Activated effector memory CD4-positive, alpha-beta T cell treated with Interleukin-2 at 50 U/mL for 16 hours (primary cell): ENCODE measurements around the gene CHI3L2.
A peak's percentile ranks its signal among the peaks of the same experiment; 100 is the strongest.
"Not testable (repeated sequence)": the region's sequence is repeated elsewhere in the genome, so short reads cannot be mapped to it uniquely, and the experiment has no call there.

Experiments
- DNase-seq: peaks from one replicate; pipeline ENCODE4 v3.0.0-alpha.2; 2020

The CHI3L2 gene

DNA sequence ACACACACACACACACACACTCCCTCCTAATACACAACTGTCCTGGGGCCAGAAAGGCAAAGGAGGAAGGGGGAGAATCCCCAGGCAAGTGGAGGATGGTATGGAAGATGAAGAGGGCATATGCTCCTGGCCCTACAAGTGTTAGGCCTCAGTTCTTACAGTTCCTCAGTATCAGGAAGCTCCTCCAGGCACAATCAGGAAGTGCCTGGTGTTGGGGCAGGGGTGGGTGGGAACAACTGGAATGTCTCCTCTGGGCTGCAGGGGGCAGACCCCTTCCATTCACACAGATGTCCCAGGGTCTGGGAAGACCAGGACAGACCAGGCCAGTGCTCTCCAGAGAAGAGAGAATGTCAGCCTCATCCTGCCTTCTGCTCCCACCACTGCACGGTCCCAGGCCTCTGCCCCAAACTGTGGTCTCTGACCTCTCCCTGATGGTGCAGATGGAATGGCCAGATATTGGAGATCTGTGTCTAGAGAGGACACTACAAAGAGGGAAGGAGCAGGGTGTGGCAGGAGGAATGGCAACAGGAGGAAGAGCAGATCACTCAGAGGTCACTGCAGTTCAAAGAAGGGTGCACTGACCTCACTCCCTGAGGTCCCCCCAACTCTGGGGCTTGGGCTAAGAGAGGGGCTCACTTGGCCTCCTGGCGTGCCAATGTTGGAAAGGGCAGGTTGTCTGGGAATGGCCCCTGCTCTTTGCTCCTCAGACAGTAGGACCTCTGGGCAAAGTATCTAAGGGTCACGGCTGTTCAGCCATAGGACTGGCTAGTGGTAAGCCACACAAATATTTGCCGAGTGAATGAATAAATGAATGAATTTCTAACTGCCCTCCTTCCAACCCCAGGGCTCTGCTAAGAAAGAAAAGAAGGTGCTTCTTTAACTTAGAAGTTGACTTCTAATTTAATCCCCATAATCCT lies 24.5 kb upstream of the CHI3L2 start:
- no peak for DNase-seq

DNA sequence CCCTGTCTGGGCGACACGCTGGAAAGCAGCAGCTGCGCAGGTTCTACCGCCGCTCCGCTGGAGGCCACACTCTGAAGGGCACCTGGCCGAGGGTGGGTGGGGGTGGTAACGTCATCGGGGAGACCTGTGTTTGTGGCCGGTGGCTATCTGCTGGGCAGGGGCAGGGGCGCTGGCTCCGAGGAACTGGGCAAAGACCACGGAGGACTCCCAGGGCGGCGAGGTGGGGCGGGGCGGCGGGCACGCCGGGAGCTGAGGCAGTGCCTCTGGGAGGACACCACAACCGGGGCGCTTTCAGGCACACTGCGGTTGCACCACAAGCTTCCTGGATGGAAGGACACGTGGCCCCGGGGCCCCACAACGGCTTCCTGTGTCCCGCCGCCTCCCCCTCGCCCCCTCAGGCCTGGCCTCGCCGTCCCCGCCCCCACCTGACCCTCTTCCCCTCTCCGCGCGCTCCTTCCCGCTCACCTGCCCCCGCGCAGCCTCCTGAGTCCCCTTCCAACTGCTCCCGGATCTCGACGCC lies 23.8 kb upstream of the CHI3L2 start:
- DNase-seq = peak; percentile 84

DNA sequence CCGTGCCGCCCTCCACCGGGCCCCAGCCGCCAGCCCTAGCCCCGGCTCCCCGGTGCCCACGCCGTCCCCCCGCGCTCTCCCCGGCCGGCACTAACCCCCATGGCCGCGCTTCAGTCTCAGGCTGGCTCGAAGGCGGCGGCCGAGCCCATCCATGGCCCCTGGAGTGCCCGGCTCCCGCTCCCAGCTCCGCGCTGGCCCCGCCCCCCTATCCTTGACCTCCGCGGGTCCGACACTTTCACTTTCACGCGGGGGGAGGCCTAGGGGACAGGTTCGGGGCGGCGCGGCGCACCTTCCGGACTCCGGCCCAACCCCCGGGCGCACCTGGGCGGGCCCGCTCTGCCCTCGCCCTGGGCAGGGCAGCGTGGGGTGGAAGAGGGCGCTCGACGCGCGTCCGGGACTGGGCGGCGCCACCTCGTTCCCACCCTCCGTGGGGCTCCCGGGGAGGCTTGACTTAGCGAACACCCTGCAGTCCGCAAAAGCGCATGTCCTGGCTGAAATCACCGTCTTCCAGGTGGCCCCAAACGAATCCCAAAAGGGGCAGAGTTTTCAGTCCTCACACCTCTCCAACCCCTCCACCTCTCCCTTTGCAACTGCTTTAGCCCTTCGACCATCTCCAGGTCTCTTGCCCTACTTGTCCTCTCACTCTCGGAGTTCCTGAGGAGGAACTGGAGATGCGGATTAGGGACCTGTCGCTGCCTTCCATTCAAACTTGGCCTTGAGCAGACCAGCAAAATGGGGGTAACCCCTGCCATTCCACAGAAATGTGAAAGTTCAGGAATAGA lies 23.1 kb upstream of the CHI3L2 start:
- DNase-seq = peak; percentile 65

DNA sequence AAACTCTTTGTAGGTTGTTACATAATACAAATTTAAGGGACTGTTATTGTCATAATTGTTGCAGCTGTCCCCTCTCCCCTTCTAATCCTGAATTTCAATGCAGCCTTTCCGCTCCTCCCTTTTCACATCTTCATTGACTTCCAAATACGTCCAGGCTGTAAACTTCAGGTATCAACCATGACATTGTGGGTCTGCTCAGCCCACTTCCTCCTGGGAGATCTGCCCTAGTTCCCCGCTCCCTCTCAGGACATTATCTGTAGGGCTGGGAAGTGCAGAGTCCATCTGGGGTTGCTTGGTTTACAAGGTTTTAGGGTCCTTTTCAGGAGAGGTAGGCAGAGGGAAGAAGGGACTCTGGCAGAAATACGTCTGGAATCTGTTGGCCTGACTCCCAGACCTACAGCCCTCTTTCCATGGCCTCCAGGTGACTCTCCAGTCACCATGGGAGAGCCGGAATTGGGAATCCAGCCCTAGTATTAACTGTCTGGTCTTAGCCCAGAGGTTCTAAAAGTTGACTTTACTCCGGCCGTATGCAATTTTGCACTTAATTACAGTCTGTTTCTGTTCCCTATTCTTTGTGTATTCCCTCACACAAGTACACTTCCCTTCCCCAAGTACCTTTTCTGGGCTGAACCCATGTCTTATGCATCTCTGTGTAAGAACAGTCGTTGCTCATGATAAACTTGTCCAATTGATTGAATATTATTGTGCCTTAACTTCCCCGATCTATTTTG lies 22.4 kb upstream of the CHI3L2 start:
- DNase-seq = no peak

DNA sequence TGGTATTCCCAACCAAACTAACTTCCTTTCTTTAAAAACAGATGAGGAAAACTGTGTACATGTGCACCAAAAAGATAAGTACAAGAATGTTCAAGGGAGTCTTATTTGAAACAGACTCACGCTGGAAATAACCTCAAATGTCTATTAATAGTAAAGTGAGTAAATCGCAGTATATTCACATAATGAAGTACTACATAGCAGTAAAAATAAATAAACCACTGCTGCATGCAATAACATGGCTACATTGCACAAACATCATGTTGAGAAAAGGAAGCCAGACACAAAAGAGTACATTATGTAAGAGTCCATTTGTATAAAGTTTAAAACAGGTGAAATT lies 21.8 kb upstream of the CHI3L2 start:
- no peak for DNase-seq

DNA sequence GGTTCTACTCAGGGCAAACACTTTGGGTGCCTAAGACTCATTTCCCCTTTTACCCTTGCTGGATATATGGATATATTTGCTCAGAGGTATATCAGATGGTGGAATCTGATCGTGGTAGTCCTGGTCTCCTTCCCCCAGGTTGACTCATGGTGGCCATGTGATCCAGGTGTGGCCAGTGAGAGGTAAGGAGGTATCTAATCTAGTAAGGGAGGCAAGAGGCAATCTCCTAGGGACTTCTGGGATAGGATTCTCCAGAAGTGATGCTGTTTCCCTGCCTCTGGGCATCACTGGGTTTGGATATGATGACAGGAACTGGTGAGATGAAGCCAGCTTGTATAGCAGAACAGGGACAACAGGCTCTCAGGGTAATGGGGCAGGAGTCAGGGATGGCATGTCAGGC lies 18.6 kb upstream of the CHI3L2 start:
- no peak for DNase-seq

DNA sequence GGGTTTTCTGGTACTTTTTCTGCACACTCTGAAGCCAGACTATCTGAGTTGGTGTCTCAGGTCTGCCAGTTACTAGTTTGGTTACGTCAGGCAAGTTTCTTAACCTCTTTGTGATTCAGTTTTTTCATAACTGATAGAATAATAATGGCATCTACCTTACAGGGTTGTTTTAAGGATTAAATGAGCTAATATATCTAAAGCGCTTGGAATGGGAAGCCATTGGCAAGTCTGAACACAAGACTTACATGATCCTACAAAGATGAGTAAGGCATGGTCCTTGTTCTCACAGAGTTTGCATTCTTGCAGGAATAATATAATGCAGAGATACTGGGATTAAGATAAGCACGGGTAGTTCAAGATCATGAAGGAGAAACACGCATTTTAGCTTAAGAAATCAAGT lies 17.9 kb upstream of the CHI3L2 start:
- no peak for DNase-seq

DNA sequence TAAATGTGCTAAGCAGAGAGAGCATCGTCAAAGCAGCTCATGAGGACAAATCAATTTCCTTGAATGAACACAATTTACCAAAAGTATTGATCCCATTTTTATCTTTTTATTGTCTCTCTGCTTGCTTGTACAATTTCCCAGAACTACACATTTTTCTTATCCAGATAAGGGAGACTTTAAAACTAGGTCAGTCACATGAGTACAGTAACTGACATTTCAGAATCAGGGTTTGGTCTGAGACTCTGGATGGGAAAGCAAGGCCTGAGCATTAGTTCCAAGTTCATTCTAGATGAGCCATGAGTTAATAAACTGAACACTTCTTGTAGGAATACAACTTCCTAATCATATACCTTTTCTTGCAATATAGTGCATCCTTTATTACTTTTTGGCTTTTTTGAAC lies 15.6 kb upstream of the CHI3L2 start:
- DNase-seq = no peak

DNA sequence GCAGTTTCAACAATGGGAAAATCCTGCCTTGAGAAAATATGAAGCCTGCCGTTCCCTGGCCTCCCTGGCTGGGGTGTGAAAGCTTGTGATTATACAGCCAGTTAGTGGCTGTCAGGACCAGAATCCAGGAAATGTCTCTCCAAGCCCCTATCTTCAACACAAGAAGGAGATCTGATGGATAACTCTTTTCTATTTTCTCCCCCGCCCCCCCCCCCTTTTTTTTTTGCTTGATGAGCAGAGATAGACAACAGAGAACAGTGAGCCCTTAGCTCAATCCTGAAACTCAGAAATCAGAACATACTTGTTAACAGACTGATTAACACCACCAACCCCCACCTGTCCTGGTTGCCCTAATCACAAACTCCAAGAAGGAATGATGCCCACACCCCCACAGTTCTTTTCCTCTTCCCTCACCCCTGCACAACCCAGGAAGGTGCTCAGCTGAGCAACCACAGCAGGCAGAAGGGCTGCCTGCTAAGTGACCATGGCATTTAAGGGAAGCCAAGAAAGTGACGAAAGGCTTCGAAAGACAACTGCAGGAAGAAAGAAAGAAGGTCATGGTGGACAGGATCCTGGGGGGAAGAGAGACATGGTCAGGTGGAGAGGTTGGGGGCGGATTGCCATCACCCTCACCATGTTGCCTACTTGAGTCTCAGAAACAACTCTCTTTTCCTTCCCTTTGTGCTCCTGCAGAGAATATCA lies 14.7 kb upstream of the CHI3L2 start:
- DNase-seq = no peak

DNA sequence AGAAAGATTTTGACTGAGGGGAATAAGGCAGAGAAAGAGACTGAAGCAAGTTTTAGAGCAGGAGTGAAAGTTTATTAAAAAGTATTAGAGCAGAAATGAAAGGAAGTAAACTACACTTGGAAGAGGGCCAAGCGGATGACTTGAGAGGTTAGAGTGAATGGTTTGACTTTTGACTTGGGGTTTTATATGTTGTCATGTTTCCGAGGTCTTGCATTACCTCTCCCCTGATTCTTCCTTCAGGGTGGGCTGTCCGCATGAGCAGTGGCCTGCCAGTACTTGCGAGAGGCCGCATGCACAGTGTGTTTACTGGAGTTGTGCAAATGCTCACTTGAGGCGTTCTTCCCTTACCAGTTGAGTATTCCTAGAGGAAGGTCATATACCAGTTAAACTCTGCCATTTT lies 14.1 kb upstream of the CHI3L2 start:
- no peak for DNase-seq

DNA sequence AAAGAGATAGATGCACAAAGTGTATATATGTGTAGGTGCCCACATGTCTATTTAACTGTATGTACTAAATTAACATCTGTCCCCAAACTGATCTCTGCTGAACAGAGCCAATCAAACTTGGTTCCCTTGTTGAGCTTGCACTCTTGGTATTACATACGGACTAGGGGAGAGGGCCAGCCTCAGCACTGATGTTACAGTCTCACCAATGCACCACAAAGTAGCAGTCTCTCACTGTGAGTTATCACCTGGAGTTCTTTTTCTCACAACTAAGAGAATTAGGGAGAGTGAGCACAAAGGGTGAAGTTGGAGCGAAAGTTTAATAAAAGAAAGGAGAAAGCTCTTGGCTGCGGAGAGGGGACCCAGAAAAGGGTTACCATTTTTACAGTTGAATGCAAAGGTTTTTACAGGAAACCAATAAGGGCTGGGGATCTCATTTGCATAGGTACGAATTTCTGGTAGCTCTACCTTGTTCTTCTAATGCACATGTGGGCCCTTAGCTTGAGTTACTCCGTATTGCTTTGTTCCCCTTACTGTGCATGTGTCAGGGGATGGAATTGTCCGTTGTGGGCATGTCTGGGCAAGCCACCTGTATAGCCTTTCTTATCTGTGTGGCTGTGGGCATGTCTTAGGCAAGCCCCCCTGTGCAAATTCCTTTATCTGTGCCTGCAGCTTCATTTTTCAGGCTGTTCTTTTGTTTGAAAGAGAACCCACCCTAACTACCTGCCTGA lies 13.3 kb upstream of the CHI3L2 start:
- DNase-seq = no peak

DNA sequence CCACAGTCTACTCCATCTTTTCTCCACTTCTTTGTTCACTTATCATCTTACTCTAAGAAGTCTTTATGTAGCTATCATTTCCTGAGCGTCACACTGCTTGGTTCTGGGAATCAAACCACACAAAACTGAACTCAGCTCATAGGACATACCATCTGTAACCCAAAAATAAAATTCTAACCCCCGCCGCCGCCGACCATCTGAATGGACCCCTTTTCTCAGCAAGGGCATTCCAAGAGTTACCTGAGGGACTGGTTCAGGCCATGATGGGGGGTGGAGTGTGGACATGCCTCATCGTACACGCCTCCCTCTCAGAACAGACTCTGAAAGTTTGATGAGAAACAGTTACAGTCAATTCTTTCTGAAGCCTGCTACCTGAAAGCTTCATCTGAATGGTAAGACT lies 12.6 kb upstream of the CHI3L2 start:
- no peak for DNase-seq

DNA sequence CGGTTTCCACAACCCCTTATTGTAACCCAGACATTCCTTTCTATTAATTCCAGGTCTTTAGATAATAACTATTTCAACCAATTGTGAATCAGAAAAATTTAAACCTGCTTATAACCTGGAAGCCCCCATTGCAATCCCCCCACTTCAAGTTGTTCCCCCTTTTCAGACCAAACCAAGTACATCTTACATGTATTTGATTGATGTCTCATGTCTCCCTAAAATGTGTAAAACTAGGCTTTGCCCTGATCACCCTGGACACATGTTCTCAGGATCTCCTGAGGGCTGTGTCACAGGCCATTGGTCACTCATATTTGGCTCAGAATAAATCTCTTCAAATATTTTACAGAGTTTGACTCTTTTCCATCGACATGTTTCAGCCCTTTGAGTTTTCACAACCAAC lies 12.2 kb upstream of the CHI3L2 start:
- not testable (repeated sequence) for DNase-seq

DNA sequence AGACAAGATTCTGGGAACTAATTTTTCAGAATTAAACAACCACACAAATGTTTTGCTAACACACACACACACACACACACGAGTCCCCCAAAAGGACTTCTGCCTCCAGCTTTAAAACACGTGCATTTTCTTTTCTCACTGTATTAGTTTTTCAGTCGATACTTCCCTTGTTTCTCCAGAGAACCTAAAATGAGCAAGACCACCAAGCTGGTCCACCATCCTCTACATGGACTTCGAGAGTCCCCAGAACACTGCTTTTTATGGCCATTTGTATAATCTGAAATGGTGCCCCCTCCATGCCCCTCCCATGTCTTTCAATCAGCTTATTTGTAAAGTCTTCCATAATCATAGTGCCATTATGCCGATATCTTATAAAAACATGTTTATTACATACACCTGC lies 10.8 kb upstream of the CHI3L2 start:
- no peak for DNase-seq

DNA sequence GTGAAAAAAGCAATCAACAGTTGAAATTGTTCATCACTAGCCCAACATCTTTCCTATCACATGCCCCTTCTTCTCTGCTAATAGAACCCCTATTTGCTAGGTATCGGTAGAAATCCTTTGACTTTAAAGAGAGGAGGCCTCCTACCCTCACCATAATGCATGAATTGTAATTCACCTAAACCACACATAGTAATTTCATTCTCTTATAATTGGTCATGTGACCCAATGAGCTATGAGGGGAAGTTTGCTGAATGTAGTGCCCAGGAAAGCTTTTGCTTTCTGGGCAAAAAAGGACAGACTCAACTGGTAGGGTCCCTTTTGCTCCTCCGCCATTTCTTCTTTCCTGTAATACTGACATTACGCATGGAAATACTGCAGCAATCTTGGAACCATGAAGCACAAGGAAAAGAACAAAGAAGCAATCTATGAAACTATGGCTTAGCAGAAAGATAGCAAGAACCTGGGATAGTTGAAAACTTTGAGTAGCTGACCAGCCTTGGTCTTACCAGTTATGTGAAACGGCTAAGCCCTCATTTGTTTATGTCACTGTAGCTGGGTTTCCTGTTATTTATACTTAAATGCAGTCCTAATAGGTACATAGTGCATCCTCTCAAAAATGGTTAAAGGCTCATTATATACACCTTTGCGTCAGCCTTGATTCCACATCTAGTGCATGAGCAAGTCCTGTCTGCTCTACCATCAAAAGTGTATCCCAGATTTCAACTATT lies 10.2 kb upstream of the CHI3L2 start:
- no peak for DNase-seq

DNA sequence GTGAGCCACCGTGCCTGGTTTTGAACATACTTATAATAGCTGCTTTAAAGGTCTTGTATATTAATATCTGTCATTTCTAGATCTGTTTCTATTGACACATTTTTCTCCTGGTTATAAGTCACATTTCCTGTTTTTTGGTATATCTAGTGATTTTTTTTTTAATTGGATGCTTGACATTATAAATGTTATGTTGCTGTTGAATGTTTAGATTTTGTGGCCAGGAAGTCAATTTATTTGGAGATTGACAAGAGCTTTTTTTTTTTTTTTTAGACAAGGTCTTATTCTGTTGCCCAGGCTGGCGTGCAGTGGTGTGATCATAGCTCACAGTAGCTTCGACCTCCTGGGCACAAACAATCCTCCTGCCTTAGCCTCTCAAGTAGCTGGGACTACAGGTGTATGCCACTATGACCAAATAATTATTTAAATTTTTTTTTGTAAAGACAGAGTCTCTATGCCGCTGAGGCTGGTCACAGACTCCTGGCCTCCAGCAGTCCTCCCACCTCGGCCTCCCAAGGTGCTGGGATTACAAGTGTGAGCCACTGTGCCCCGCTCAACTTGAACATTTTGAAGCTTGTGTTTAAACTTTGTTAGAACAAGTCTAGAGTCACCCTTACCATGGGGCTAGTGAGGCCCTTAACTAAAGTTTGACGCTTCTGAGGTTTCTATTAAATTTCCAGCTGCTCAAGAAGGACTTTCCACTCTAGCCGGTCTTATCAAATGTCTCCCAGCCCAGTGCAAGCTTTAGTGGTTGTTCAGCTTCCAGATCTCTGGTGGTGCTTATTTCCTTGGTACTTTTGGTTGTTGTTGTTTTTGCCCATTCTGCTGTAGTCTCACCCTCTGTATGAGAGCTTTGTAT lies 8.6 kb upstream of the CHI3L2 start:
- DNase-seq = no peak

DNA sequence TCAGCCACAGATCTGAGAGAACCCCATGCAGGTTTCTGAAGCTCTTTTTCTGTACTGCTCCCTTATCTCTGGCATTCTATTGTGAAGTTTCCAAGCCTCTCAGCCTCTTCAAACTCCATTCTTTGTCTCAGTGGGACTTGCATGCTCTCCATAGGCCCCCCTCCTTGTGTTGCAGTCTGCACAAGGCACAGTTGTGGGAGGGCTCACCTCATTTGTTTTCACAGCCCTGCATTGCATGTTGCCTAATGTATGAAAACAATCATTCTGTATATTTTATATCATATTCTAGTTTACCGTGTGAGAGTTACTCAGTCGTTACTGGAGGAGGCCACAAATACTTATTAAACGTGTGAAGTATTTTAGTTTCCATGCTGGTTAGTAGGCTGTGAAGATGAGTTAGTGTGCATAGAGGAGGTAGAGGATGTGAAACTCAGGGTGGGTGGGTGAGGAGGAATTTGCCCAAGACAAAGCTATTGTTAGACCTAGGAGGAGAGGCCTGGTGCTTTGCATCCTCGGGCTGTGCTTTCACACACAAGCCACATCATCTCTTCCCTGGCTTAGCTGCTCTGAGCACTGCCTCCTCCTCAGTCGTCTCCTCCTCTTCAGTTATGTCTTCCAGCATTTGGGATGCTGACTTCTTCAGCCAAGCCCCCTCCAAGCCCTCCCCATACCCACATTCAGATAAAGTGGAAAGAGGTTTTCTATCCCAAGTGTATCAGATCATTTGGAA lies 7.8 kb upstream of the CHI3L2 start:
- DNase-seq = no peak

DNA sequence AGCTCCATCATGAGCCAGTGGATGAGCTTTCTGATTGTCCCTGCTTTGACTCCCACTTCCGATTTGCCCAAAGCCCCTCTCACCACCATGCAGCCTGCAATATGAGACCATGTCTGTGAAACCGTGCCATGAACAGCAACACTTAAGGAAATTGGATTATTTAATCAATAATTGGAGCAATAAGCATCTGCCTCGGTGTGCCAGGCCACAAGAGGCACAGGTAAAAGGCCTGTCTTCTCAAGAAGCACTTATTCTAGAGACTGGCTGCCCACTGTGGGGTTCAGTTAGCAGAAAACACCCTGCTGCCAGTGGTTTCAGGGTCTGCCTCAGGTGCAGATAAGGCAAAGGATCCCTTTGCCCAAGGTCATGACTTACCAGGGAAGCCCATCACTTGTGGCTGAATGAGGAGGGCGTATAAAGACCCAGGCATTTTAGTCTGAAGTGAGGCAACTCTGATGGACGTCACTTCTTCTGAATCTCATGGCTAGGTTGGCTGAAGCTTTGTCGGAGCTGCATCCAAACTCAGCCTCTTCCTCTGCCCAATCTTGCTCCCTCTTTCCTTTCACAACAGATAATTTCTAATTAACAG lies 7.1 kb upstream of the CHI3L2 start:
- no peak for DNase-seq

DNA sequence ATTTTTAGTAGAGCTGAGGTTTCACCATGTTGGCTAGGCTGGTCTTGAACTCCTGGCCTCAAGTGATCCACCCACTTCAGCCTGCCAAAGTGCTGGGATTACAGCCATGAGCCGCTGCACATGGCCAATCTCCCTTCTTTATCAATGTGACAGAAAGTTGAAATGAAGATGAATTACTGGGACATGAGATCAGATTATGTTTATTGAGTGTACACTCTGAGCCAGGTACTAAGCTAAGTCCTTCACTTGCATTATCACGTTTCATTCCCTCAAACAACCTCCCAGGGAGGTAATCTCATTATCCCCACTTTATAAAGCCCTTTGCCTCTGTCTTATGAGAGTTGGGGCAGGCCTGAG lies 6.3 kb upstream of the CHI3L2 start:
- DNase-seq = no peak
